ENCODE measurements around the gene RAP1GAP2.
"Not testable (repeated sequence)": the region's sequence is repeated elsewhere in the genome, so short reads cannot be mapped to it uniquely, and the experiment has no call there.

Gene RAP1GAP2

GRCh38 chr17:2796164-2797125 is at the start of gene RAP1GAP2:
TSS of gene RAP1GAP2 (plus strand) at chr17:2796438. CDS start at chr17:2796528, 90 bp downstream.
- DNase-seq (ENCODE audit: low spot score): peak; percentile 81

GRCh38 chr17:2749058-2749783 is 47.0 kb upstream of the RAP1GAP2 start, which contains the start of gene CCDC92B:
TSS of gene CCDC92B (minus strand) at chr17:2749652. CDS start at chr17:2735145, 14,507 bp downstream.
- DNase-seq (ENCODE audit: low spot score): no peak

GRCh38 chr17:2749784-2750181 is 46.5 kb upstream of the RAP1GAP2 start:
- peak; percentile 55 for DNase-seq (ENCODE audit: low spot score)

GRCh38 chr17:2750721-2751120 is 45.5 kb upstream of the RAP1GAP2 start:
- no peak for DNase-seq (ENCODE audit: low spot score)

- DNase-seq (ENCODE audit: low spot score): no peak
Observed at GRCh38 chr17:2751491-2751890, 44.7 kb upstream of the RAP1GAP2 start.

GRCh38 chr17:2755891-2756724 is 40.1 kb upstream of the RAP1GAP2 start:
- no peak for DNase-seq (ENCODE audit: low spot score)

GRCh38 chr17:2758870-2759269 is 37.4 kb upstream of the RAP1GAP2 start:
- no peak for DNase-seq (ENCODE audit: low spot score)

- no peak for DNase-seq (ENCODE audit: low spot score)
Observed at GRCh38 chr17:2770129-2770528, 26.1 kb upstream of the RAP1GAP2 start.

- DNase-seq (ENCODE audit: low spot score): no peak
Observed at GRCh38 chr17:2775206-2775605, 21.0 kb upstream of the RAP1GAP2 start.

- no peak for DNase-seq (ENCODE audit: low spot score)
Observed at GRCh38 chr17:2776589-2777241, 19.5 kb upstream of the RAP1GAP2 start.

- no peak for DNase-seq (ENCODE audit: low spot score)
Observed at GRCh38 chr17:2777242-2777867, 18.9 kb upstream of the RAP1GAP2 start.

GRCh38 chr17:2778489-2778888 is 17.7 kb upstream of the RAP1GAP2 start:
- no peak for DNase-seq (ENCODE audit: low spot score)

GRCh38 chr17:2779545-2779944 is 16.7 kb upstream of the RAP1GAP2 start:
- DNase-seq (ENCODE audit: low spot score): no peak

- no peak for DNase-seq (ENCODE audit: low spot score)
Observed at GRCh38 chr17:2780256-2780655, 16.0 kb upstream of the RAP1GAP2 start.

GRCh38 chr17:2780931-2781454 is 15.2 kb upstream of the RAP1GAP2 start:
- DNase-seq (ENCODE audit: low spot score): no peak

GRCh38 chr17:2781598-2781997 is 14.6 kb upstream of the RAP1GAP2 start:
- DNase-seq (ENCODE audit: low spot score): not testable (repeated sequence)

GRCh38 chr17:2782055-2782454 is 14.2 kb upstream of the RAP1GAP2 start:
- no peak for DNase-seq (ENCODE audit: low spot score)

- DNase-seq (ENCODE audit: low spot score): no peak
Observed at GRCh38 chr17:2783310-2784030, 12.8 kb upstream of the RAP1GAP2 start.

GRCh38 chr17:2784864-2785263 is 11.4 kb upstream of the RAP1GAP2 start:
- DNase-seq (ENCODE audit: low spot score): no peak

- DNase-seq (ENCODE audit: low spot score): not testable (repeated sequence)
Observed at GRCh38 chr17:2785376-2785775, 10.9 kb upstream of the RAP1GAP2 start.

All from CD4-positive, alpha-beta T cell treated with Interleukin-6 at 100 ng/mL for 8 hours (primary cell).